NCI-H82 treated with DMSO at 0.1 percent for 48 hours (cell line): ENCODE measurements around the gene KCTD1.
"Not testable (repeated sequence)": the region's sequence is repeated elsewhere in the genome, so short reads cannot be mapped to it uniquely, and the experiment has no call there.

ENCODE experiments used
- DNase-seq: peaks from one replicate; lab custom pipeline; 2025; ENCODE audit not compliant: unreplicated experiment; lab: John Stamatoyannopoulos, UW

KCTD1 gene

GRCh38 chr18:26459884-26460283, 88.5 kb downstream of the KCTD1 start:
- DNase-seq = no peak

- no peak for DNase-seq
Observed at GRCh38 chr18:26459340-26459739, 89.0 kb downstream of the KCTD1 start.

GRCh38 chr18:26458526-26459232, 89.7 kb downstream of the KCTD1 start:
- DNase-seq = no peak

- DNase-seq = no peak
Observed at GRCh38 chr18:26457611-26458353, 90.6 kb downstream of the KCTD1 start.

GRCh38 chr18:26457195-26457594, 91.2 kb downstream of the KCTD1 start:
- no peak for DNase-seq

- DNase-seq = no peak
Observed at GRCh38 chr18:26456070-26456491, 92.3 kb downstream of the KCTD1 start.

GRCh38 chr18:26455639-26456038, 92.7 kb downstream of the KCTD1 start:
- DNase-seq = no peak

- no peak for DNase-seq
Observed at GRCh38 chr18:26454616-26455015, 93.7 kb downstream of the KCTD1 start.

- no peak for DNase-seq
Observed at GRCh38 chr18:26454192-26454591, 94.2 kb downstream of the KCTD1 start.

- no peak for DNase-seq
Observed at GRCh38 chr18:26453386-26453901, 94.9 kb downstream of the KCTD1 start.

- no peak for DNase-seq
Observed at GRCh38 chr18:26450989-26451682, 97.2 kb downstream of the KCTD1 start.

- peak; percentile 20 for DNase-seq
Observed at GRCh38 chr18:26448714-26449159, 99.6 kb downstream of the KCTD1 start.

GRCh38 chr18:26443853-26444252, 104.5 kb downstream of the KCTD1 start:
- DNase-seq = no peak

GRCh38 chr18:26442126-26442525, 106.2 kb downstream of the KCTD1 start:
- DNase-seq = no peak

GRCh38 chr18:26440644-26441043, 107.7 kb downstream of the KCTD1 start:
- DNase-seq = no peak

GRCh38 chr18:26439537-26439936, 108.8 kb downstream of the KCTD1 start:
- DNase-seq = no peak

- no peak for DNase-seq
Observed at GRCh38 chr18:26438980-26439379, 109.4 kb downstream of the KCTD1 start.

- DNase-seq = not testable (repeated sequence)
Observed at GRCh38 chr18:26437634-26438033, 110.7 kb downstream of the KCTD1 start.

- no peak for DNase-seq
Observed at GRCh38 chr18:26436176-26437051, 111.9 kb downstream of the KCTD1 start.

GRCh38 chr18:26435415-26436095, 112.8 kb downstream of the KCTD1 start:
- no peak for DNase-seq
